OCI-LY3 (cell line): ENCODE measurements around the gene TARM1.

Experiments
- H2AFZ ChIP-seq: fragments of 200-600, 300-600 bp; shearing (Covaris generic); 2 replicates; pipeline ENCODE4 v1.6.0; 2014; ENCODE audit warnings: antibody characterized with exemption, low read depth, low read length
- H3K27ac ChIP-seq: fragments of 200-600, 300-600 bp; sonication (generic); 2 replicates; pipeline ENCODE4 v1.5.1; 2014; ENCODE audit warnings: mild to moderate bottlenecking, low read length, moderate library complexity, mixed read lengths
- H3K27me3 ChIP-seq: fragments of 200-600, 300-600 bp; sonication (generic); 2 replicates; pipeline ENCODE4 v1.6.1; 2014; ENCODE audit warnings: low read depth, low read length, mixed read lengths
- H3K36me3 ChIP-seq: fragments of 200-600, 300-600 bp; sonication (generic); replicated peaks from 2 replicates; pipeline ENCODE3; 2014; ENCODE audit warnings: low read depth, low read length, mixed read lengths
- H3K4me1 ChIP-seq: fragments of 300-600, 200-600 bp; sonication (generic); 2 replicates; pipeline ENCODE4 v1.6.1; 2014; ENCODE audit warnings: low read length, mixed read lengths
- H3K4me2 ChIP-seq: fragments of 200-600, 300-600 bp; sonication (generic); 2 replicates; pipeline ENCODE4 v1.6.1; 2014; ENCODE audit warnings: low read length, mixed read lengths
- H3K4me3 ChIP-seq: fragments of 300-600, 200-600 bp; sonication (generic); 2 replicates; pipeline ENCODE4 v1.5.1; 2014; ENCODE audit warnings: antibody characterized with exemption, mild to moderate bottlenecking, low read length, moderate library complexity
- H3K79me2 ChIP-seq: fragments of 300-600, 200-600 bp; shearing (Covaris generic); 2 replicates; pipeline ENCODE4 v1.6.1; 2014; ENCODE audit warnings: mild to moderate bottlenecking, low read length, mixed read lengths
- H3K9ac ChIP-seq: fragments of 300-600, 200-600 bp; shearing (Covaris generic); 2 replicates; pipeline ENCODE4 v1.6.0; 2014; ENCODE audit warnings: mild to moderate bottlenecking, low read length, moderate library complexity
- H3K9me3 ChIP-seq: fragments of 200-600, 300-600 bp; shearing (Covaris generic); 2 replicates; pipeline ENCODE4 v1.6.1; 2014; ENCODE audit warnings: low read length, mixed read lengths; ENCODE audit not compliant: insufficient read depth
- H4K20me1 ChIP-seq: fragments of 200-600, 300-600 bp; sonication (generic); 2 replicates; pipeline ENCODE4 v1.6.1; 2016; ENCODE audit warnings: low read length, mixed read lengths; ENCODE audit not compliant: insufficient read depth
- CTCF ChIP-seq: fragments of 200-600, 300-600 bp; sonication (generic); IDR thresholded peaks from 2 replicates; pipeline ENCODE4 v1.5.1; 2014; ENCODE audit warnings: antibody characterized with exemption, low read length, low read depth
- EZH2phosphoT487 ChIP-seq: fragments of 200-600 bp; shearing (Covaris generic); IDR thresholded peaks from 2 replicates; pipeline ENCODE4 v1.6.1; 2018; ENCODE audit warnings: antibody characterized with exemption, mixed run types, low read depth

The TARM1 gene

GRCh38 chr19:54073829-54074228 is 7.3 kb downstream of the TARM1 start:
- Histone ChIP-seq H4K20me1 (no peaks in the 10 kb centered on the region), H3K27ac (no peak overlapping the region), H3K9me3 (no peaks in the 10 kb centered on the region; the same call in 1 of the 2 replicates), H3K79me2 (no peaks in the 10 kb centered on the region), H3K36me3 (no peaks in the 10 kb centered on the region), H3K9ac (no peak overlapping the region), H3K4me1 (no peaks in the 10 kb centered on the region), H3K27me3 (no peaks in the 10 kb centered on the region), H3K4me2 (no peak overlapping the region), H2AFZ (no peak overlapping the region), H3K4me3 (no peak overlapping the region)
- no peak for TF ChIP-seq CTCF
- no peak for TF ChIP-seq EZH2phosphoT487

GRCh38 chr19:54069470-54069869 is 11.7 kb downstream of the TARM1 start:
- no peaks in the 10 kb centered on the region for H3K36me3 ChIP-seq
- no peaks in the 10 kb centered on the region; the same call in 1 of the 2 replicates for H3K9me3 ChIP-seq
- H3K27ac ChIP-seq = no peak overlapping the region
- no peaks in the 10 kb centered on the region for H3K79me2 ChIP-seq
- no peaks in the 10 kb centered on the region for H4K20me1 ChIP-seq
- no peak overlapping the region for H2AFZ ChIP-seq
- no peaks in the 10 kb centered on the region for H3K4me1 ChIP-seq
- no peak overlapping the region for H3K4me3 ChIP-seq
- no peak overlapping the region for H3K4me2 ChIP-seq
- no peak for TF ChIP-seq CTCF
- no peak for TF ChIP-seq EZH2phosphoT487
- no peak overlapping the region for H3K9ac ChIP-seq
- no peaks in the 10 kb centered on the region for H3K27me3 ChIP-seq

- Histone ChIP-seq H3K9ac (no peak within 1 kb of the TSS), H3K9me3 (no peaks in the 10 kb centered on the region; the same call in 1 of the 2 replicates), H3K79me2 (no peaks in the 10 kb centered on the region), H3K36me3 (no peaks in the 10 kb centered on the region), H3K27ac (no peak within 1 kb of the TSS), H2AFZ (no peak within 1 kb of the TSS), H3K4me1 (no peaks in the 10 kb centered on the region), H3K4me2 (no peak within 1 kb of the TSS), H3K4me3 (no peak within 1 kb of the TSS), H4K20me1 (no peaks in the 10 kb centered on the region), H3K27me3 (no peaks in the 10 kb centered on the region)
- no peak for TF ChIP-seq CTCF
- no peak for TF ChIP-seq EZH2phosphoT487
Measured at GRCh38 chr19:54063350-54064116, 17.6 kb downstream of the TARM1 start, which contains the start of gene VSTM1. VSTM1 (minus strand) TSS chr19:54063897; CDS start chr19:54063777, 120 bp downstream.

- no peaks in the 10 kb centered on the region for H3K79me2 ChIP-seq
- TF ChIP-seq CTCF (no peak), EZH2phosphoT487 (no peak)
- no peaks in the 10 kb centered on the region for H3K27me3 ChIP-seq
- no peaks in the 10 kb centered on the region for H3K4me1 ChIP-seq
- no peak overlapping the region for H3K4me3 ChIP-seq
- no peak overlapping the region for H3K4me2 ChIP-seq
- no peak overlapping the region for H2AFZ ChIP-seq
- H4K20me1 ChIP-seq = no peaks in the 10 kb centered on the region
- H3K27ac ChIP-seq = no peak overlapping the region
- H3K9ac ChIP-seq = no peak overlapping the region
- H3K36me3 ChIP-seq = no peaks in the 10 kb centered on the region
- no peaks in the 10 kb centered on the region; the same call in 1 of the 2 replicates for H3K9me3 ChIP-seq
Measured at GRCh38 chr19:54062643-54063042, 18.5 kb downstream of the TARM1 start.
